ENCODE results near the gene ICAM5.

DNA sequence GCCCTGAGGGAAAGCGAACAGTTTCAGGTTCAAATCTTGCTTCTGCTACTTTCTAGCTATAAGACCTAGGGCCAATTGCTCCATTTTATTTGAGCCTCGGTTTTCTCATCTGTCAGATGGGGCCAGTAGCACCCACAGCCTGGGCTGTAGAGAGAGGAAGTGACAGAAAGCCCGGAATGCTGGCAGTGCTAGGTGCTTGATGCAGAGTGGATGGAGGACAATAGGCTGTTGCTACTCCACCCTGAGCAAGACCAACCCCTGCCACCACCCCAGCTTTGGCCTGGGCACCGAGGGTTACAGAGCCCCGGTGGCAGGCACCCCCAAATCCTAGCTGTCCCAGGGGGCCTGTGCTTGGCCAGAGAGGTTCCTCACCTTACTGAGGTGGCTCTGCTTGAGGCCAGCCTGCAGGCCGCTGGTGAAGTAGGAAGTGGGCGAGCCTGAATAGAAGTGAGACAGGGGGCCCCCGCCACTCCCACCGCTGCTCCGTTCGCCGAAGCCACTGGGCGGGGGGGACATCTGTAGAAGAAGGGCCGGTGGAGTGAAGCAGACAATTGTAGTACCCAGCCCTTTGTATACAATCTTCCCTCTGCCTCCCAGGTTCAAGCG, 28.2 kb downstream of the ICAM5 start:
- TF ChIP-seq, protein P1, sequence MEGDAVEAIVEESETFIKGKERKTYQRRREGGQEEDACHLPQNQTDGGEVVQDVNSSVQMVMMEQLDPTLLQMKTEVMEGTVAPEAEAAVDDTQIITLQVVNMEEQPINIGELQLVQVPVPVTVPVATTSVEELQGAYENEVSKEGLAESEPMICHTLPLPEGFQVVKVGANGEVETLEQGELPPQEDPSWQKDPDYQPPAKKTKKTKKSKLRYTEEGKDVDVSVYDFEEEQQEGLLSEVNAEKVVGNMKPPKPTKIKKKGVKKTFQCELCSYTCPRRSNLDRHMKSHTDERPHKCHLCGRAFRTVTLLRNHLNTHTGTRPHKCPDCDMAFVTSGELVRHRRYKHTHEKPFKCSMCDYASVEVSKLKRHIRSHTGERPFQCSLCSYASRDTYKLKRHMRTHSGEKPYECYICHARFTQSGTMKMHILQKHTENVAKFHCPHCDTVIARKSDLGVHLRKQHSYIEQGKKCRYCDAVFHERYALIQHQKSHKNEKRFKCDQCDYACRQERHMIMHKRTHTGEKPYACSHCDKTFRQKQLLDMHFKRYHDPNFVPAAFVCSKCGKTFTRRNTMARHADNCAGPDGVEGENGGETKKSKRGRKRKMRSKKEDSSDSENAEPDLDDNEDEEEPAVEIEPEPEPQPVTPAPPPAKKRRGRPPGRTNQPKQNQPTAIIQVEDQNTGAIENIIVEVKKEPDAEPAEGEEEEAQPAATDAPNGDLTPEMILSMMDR (IDR thresholded peaks at IDR 0.05; ENCODE audit: poor library complexity, severe bottlenecking) = no peak
- no peak for TF ChIP-seq EP300 (conservative IDR thresholded peaks at IDR 0.05; ENCODE audit: poor library complexity, severe bottlenecking)
- TF ChIP-seq EZH2 (IDR thresholded peaks at IDR 0.05; ENCODE audit: borderline replicate concordance, insufficient read depth, low read length, poor library complexity, severe bottlenecking) = no peak
- TF ChIP-seq REST (IDR thresholded peaks at IDR 0.05; ENCODE audit: borderline replicate concordance) = no peak
- no peak for TF ChIP-seq TAF1 (IDR thresholded peaks at IDR 0.05; ENCODE audit: low read depth)
- no peak for TF ChIP-seq POLR2AphosphoS5 (IDR thresholded peaks at IDR 0.05)
